IPS-NIHi7 (cell line): ENCODE data around the gene SLAIN2.
"Not testable (repeated sequence)": the region's sequence is repeated elsewhere in the genome, so short reads cannot be mapped to it uniquely, and the experiment has no call there.

ENCODE experiments used
- DNase-seq: peaks from one replicate; pipeline ENCODE4 v3.0.0; 2012; ENCODE audit warnings: mixed read lengths; ENCODE audit errors: extremely low spot score

SLAIN2 gene

GRCh38 chr4:48439988-48440387 lies 98.7 kb downstream of the SLAIN2 start:
- DNase-seq = no peak

- DNase-seq = not testable (repeated sequence)
These were observed 99.6 kb downstream of the SLAIN2 start for GRCh38 chr4:48440914-48441313.

GRCh38 chr4:48445704-48446103 lies 104.4 kb downstream of the SLAIN2 start:
- DNase-seq = no peak

GRCh38 chr4:48446642-48447041 lies 105.3 kb downstream of the SLAIN2 start:
- no peak for DNase-seq

- no peak for DNase-seq
These were observed 107.8 kb downstream of the SLAIN2 start for GRCh38 chr4:48449151-48449550.

GRCh38 chr4:48450740-48451139 lies 109.4 kb downstream of the SLAIN2 start:
- DNase-seq = no peak

GRCh38 chr4:48451656-48452055 lies 110.3 kb downstream of the SLAIN2 start:
- not testable (repeated sequence) for DNase-seq

- DNase-seq = no peak
These were observed 113.3 kb downstream of the SLAIN2 start for GRCh38 chr4:48454591-48454990.

GRCh38 chr4:48461000-48461399 lies 119.7 kb downstream of the SLAIN2 start:
- DNase-seq = no peak

- DNase-seq = no peak
These were observed 121.0 kb downstream of the SLAIN2 start for GRCh38 chr4:48462363-48462762.

- DNase-seq = no peak
These were observed 126.1 kb downstream of the SLAIN2 start for GRCh38 chr4:48467442-48467841.

- DNase-seq = no peak
These were observed 126.6 kb downstream of the SLAIN2 start for GRCh38 chr4:48467891-48468290.

GRCh38 chr4:48470137-48470536 lies 128.8 kb downstream of the SLAIN2 start:
- DNase-seq = no peak

GRCh38 chr4:48470570-48470969 lies 129.2 kb downstream of the SLAIN2 start:
- DNase-seq = no peak

- no peak for DNase-seq
These were observed 131.5 kb downstream of the SLAIN2 start for GRCh38 chr4:48472794-48473193.

GRCh38 chr4:48475770-48476169 lies 134.4 kb downstream of the SLAIN2 start:
- DNase-seq = no peak
